NT2/D1 (cell line): ENCODE results near the gene INPP4B.

Experiments used
- YY1 ChIP-seq: IDR thresholded peaks from 2 replicates; pipeline ENCODE4 v1.6.1; 2011; ENCODE audit not compliant: insufficient read length, insufficient read depth
- ZNF274 ChIP-seq: IDR thresholded peaks from 2 replicates; pipeline ENCODE4 v1.6.1; 2011; ENCODE audit warnings: mild to moderate bottlenecking, low read depth, low read length

GRCh38 chr4:142556570-142557238 lies 289.4 kb downstream of the INPP4B start:
- no peak for TF ChIP-seq YY1
- TF ChIP-seq ZNF274, result no peak
